ENCODE measurements around the gene NUP62CL.

GRCh38 chrX:107154787-107155620, 51.2 kb downstream of the NUP62CL start:
- no peak for TF ChIP-seq POLR2A (IDR thresholded peaks at IDR 0.05; ENCODE audit: low read length)
- TF ChIP-seq GATA1 (IDR thresholded peaks at IDR 0.05; ENCODE audit: low read depth, low read length) = no peak

Measured in erythroblast (primary cell).